OCI-LY1 (cell line): ENCODE measurements around the gene FBXO47.

Experiments
- EZH2 ChIP-seq: fragments of 200-600 bp; sonication (generic), shearing (Covaris generic); IDR thresholded peaks from 2 replicates; pipeline ENCODE4 v1.8.0; 2017; ENCODE audit warnings: borderline replicate concordance, mixed run types, mild to moderate bottlenecking, antibody characterized with exemption, low read length, moderate library complexity, mixed read lengths
- TF ChIP-seq, protein P1 (sequence below): fragments of 200-600 bp; sonication (generic), shearing (Covaris generic); IDR thresholded peaks from 2 replicates; pipeline ENCODE4 v1.5.1; 2017; ENCODE audit warnings: mild to moderate bottlenecking, antibody characterized with exemption, low read length, moderate library complexity, mixed read lengths

DNA sequence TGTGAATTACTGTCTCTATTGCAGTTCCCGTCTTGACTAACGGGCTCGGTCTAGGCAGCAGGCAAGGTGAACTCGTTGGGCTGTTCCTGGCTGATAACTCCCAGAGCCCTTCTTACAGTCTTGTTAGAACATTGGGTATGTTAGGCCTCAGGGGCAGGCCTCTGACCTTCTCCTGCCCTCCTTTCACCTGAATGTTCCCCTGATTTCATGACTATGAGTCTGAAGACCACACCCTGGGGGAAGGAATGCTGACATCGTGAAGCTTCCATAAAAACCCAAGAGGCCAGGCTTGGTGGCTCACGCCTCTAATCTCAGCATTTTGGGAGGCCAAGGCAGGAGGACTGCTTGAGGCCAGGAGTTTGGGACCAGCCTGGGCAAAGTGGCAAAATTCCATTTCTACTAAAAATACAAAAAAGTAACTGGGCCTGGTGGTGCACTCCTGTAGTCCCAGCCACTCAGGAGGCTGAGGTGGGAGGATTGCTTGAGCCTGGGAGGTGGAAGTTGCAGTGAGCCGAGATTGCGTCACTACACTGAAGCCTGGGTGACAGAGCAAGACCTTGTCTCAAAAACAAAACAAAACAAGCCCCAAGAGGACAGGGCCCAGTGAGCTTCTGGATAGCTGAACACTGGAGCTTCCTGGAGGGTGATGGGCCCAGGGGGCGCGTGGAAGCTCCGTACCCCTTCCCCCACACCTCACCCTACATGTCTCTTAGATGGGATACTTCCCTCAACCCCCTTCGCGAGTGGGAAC, 47.8 kb upstream of the FBXO47 start:
- TF ChIP-seq, protein P1, sequence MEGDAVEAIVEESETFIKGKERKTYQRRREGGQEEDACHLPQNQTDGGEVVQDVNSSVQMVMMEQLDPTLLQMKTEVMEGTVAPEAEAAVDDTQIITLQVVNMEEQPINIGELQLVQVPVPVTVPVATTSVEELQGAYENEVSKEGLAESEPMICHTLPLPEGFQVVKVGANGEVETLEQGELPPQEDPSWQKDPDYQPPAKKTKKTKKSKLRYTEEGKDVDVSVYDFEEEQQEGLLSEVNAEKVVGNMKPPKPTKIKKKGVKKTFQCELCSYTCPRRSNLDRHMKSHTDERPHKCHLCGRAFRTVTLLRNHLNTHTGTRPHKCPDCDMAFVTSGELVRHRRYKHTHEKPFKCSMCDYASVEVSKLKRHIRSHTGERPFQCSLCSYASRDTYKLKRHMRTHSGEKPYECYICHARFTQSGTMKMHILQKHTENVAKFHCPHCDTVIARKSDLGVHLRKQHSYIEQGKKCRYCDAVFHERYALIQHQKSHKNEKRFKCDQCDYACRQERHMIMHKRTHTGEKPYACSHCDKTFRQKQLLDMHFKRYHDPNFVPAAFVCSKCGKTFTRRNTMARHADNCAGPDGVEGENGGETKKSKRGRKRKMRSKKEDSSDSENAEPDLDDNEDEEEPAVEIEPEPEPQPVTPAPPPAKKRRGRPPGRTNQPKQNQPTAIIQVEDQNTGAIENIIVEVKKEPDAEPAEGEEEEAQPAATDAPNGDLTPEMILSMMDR: no peak
- no peak for TF ChIP-seq EZH2
